HUES6 (cell line): ENCODE results near the gene ADRA2C.

ENCODE experiments used
- H3K27ac ChIP-seq: 2 replicates; pipeline ENCODE4 v1.7.0; 2013; ENCODE audit warnings: low read depth, mild to moderate bottlenecking, low read length, inconsistent platforms
- H3K27me3 ChIP-seq: 2 replicates; pipeline ENCODE4 v1.6.1; 2013; ENCODE audit warnings: low read length; ENCODE audit not compliant: control insufficient read depth, insufficient read depth
- H3K36me3 ChIP-seq: 2 replicates; pipeline ENCODE4 v1.6.1; 2013; ENCODE audit warnings: low read length; ENCODE audit not compliant: control insufficient read depth, insufficient read depth
- H3K4me1 ChIP-seq: 2 replicates; pipeline ENCODE4 v1.6.1; 2013; ENCODE audit warnings: low read length; ENCODE audit not compliant: control insufficient read depth, insufficient read depth
- H3K4me3 ChIP-seq: 2 replicates; pipeline ENCODE4 v1.5.1; 2013; ENCODE audit warnings: low read depth, low read length
- H3K9ac ChIP-seq: one replicate; pipeline ENCODE4 v1.6.1; 2013; ENCODE audit warnings: mild to moderate bottlenecking, low read length
- H3K9me3 ChIP-seq: 2 replicates; pipeline ENCODE4 v1.6.1; 2013; ENCODE audit warnings: low read depth, low read length; ENCODE audit not compliant: control insufficient read depth, insufficient read depth

ADRA2C gene

DNA sequence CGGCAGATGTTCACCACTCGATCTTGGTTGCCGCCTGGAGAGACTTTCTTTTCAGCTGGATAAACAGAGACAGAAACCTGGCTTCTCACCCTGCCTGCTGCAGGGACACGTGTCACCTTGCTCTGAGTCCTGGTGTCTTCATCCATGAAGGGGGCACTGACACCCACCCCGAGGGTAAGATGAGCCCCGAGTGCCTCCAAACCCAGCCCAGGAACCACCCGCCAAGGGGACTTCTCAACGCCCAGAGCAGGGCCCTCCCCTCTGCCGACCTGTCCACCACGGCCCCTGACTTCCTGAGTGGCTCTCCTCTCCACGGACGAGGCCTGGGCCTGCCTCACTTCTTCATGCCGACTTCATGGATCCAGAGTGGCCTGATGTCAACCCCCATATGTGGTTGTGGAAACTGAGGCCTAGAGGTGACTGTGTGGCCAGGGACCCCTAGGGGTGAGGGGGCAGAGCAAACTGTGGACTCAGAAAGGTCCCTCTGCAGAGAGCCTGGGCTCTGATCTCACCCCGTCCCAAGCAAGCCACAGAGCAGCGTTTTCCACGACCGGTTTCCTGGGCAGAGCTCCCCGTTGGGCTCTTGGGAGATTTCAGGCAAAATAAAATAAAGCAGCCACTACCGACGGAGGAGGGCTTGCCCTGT is 5.1 kb downstream of the ADRA2C start:
- Histone ChIP-seq H3K27me3 (peaks cover 14% of the 10 kb centered on the region), H3K9ac (no peak overlapping the region), H3K27ac (no peak overlapping the region), H3K9me3 (no peaks in the 10 kb centered on the region), H3K36me3 (no peaks in the 10 kb centered on the region), H3K4me3 (no peak overlapping the region), H3K4me1 (peaks cover 36% of the 10 kb centered on the region; the same call in 1 of the 2 replicates)

DNA sequence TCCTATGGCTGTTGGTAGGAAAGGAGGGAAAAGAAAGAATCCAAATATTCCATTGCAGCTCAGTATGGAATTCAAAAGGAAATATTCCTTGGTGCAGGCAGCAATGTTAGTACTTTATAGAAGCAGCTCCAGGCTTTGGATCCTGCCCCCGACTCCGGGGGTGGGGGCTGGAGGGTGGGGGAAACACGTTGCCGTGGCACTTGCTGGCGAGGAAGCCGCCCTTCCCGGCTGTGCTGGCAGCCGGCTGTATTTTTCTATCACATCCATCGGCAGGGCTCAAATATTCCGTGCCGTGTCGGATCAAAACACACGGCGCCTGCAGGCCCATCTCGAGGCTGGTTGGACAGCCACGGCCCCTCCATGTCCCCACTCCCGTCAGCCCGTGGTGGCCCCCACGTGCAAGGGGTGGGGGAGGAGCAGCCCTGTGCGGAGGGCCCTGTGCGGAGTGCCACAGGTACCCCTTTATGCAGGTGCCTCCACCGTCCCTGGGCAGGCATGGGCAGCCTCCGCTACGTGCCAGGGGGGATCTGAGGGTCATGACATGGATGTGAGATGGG is 5.8 kb downstream of the ADRA2C start:
- H3K9me3 ChIP-seq = no peaks in the 10 kb centered on the region
- no peaks in the 10 kb centered on the region for H3K36me3 ChIP-seq
- no peak overlapping the region for H3K27ac ChIP-seq
- H3K27me3 ChIP-seq = peaks cover 9% of the 10 kb centered on the region
- H3K4me3 ChIP-seq = no peak overlapping the region
- H3K9ac ChIP-seq = no peak overlapping the region
- peaks cover 33% of the 10 kb centered on the region; the same call in 1 of the 2 replicates for H3K4me1 ChIP-seq

DNA sequence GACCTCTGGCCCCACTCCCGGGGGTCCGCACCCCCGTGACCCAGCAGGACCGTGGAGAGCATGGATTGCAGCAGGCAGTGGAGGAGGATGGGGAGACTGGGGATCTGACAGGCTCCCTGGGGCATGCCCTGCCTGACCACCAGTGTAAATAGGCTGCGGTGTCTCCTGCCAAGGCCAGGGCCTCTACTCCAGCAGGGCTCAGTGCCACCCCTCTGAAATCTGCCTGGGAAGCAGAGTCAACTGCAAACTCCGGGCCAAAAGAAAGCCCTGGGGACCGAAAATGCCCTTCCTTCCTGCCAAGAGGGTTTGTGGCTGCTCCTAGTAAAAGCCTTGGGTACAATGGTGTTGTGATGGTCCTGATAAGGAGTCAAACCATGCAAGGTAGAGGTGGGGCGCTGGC is 6.4 kb downstream of the ADRA2C start:
- H3K4me1 ChIP-seq = peaks cover 32% of the 10 kb centered on the region; the same call in 1 of the 2 replicates
- no peak overlapping the region for H3K9ac ChIP-seq
- no peaks in the 10 kb centered on the region for H3K9me3 ChIP-seq
- H3K27ac ChIP-seq = no peak overlapping the region
- H3K4me3 ChIP-seq = no peak overlapping the region
- H3K27me3 ChIP-seq = peaks cover 5% of the 10 kb centered on the region; the same call in 1 of the 2 replicates
- no peaks in the 10 kb centered on the region for H3K36me3 ChIP-seq

DNA sequence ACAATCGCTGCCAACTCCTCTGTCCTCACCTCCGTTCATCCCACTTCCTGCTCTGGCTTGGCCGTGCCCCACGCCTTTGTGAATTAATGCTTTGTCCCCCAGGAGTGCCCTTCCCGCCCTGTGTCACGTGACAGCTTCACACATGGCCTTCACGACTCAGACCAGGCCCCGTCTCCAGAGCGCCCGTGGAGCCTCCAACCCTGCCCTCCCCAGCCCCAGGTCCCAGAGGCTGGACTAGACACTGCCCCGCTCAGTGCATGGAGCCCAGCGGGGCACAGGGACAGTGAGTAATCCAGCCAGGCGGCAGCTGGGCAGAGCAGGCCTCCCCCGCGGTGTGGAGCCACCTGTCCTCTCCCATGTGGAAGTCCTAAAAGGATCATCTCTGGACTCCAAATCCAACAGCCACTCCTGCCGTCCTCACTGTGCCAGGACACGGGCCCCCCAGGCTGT is 7.4 kb downstream of the ADRA2C start:
- Histone ChIP-seq H3K9me3 (0 out of 2 replicates have a peak, but pooled peaks cover 3% of the 10 kb centered on the region), H3K27ac (no peak overlapping the region), H3K27me3 (no peaks in the 10 kb centered on the region), H3K36me3 (no peaks in the 10 kb centered on the region), H3K9ac (no peak overlapping the region), H3K4me1 (peaks cover 23% of the 10 kb centered on the region; the same call in 1 of the 2 replicates), H3K4me3 (no peak overlapping the region)

DNA sequence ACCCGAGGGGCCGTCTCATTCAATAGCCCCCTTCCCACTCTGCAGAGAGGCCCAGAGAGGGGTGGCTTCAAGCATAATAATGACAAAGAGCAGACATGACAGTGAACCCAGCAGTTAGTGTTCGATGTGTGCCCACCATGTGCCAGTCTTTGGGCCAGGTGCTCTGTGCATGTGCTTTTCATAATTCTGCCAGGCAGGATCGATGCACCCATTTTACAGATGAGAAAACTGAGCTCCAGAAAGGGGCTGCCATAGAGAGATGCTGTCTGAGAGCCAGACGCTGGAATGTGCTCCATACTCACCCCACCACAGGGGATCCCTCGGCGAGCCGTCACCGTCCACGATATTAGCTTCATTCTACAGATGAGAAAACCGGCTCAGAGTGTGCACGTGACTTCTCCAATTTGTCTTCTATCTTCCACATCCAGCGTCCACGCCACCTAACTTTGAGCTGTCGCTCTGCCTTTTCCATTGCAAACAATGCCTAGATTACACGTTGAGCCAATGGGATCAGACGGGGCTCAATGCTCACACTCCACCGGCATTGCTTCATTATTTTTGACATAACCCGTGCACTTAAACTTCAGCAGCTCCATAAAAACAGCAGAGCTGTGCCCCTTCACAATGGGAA is 8.2 kb downstream of the ADRA2C start:
- H3K9ac ChIP-seq = no peak overlapping the region
- no peak overlapping the region for H3K27ac ChIP-seq
- H3K27me3 ChIP-seq = no peaks in the 10 kb centered on the region

DNA sequence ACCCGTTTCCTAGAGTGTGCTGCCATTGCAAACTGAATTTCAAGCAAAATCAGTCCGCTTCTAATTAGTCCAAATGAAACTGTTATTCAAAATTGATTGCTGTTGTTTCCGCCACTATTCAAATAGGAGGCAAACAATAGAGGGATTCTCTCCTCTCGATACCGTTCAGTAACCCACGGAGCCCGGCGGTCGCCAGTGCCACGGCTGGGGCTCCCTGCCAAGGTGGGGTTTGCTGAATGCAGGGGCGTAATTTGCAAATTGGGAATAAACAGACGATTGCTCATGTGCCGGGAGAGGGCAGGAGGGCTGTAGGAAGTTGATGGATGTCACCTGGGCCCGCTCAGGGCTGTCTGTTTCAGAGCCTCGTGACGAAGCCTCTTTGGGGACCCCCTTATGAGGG is 8.8 kb downstream of the ADRA2C start:
- Histone ChIP-seq H3K4me3 (no peak overlapping the region), H3K36me3 (no peaks in the 10 kb centered on the region), H3K27ac (no peak overlapping the region), H3K27me3 (no peaks in the 10 kb centered on the region), H3K9me3 (0 out of 2 replicates have a peak, but pooled peaks cover 3% of the 10 kb centered on the region), H3K9ac (no peak overlapping the region), H3K4me1 (peaks cover 12% of the 10 kb centered on the region; the same call in 1 of the 2 replicates)

More for the DNA sequence above, 8.2 kb downstream of the ADRA2C start:
- H3K36me3 ChIP-seq = no peaks in the 10 kb centered on the region
- peaks cover 16% of the 10 kb centered on the region; the same call in 1 of the 2 replicates for H3K4me1 ChIP-seq
- 0 out of 2 replicates have a peak, but pooled peaks cover 3% of the 10 kb centered on the region for H3K9me3 ChIP-seq
- no peak overlapping the region for H3K4me3 ChIP-seq

DNA sequence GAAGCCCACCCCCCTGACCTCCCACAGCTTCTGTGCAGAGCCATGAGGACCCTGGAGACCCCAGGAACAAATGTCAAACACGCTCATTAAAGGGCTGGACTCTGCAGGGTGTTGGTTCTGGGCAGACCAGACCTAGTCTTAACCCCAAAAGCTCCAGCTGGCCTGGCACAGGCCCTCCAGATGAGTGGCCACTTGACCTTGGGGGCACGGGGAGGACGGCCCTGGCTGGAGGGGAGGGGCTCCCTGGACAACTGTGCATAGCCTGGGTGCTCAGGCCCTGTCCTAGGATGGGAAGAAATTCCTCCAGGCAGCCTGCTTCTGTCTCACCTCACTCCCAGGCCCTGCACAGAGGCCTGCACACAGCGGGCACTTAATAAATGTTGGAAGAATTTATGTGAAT is 9.4 kb downstream of the ADRA2C start:
- H3K9ac ChIP-seq = no peak overlapping the region

DNA sequence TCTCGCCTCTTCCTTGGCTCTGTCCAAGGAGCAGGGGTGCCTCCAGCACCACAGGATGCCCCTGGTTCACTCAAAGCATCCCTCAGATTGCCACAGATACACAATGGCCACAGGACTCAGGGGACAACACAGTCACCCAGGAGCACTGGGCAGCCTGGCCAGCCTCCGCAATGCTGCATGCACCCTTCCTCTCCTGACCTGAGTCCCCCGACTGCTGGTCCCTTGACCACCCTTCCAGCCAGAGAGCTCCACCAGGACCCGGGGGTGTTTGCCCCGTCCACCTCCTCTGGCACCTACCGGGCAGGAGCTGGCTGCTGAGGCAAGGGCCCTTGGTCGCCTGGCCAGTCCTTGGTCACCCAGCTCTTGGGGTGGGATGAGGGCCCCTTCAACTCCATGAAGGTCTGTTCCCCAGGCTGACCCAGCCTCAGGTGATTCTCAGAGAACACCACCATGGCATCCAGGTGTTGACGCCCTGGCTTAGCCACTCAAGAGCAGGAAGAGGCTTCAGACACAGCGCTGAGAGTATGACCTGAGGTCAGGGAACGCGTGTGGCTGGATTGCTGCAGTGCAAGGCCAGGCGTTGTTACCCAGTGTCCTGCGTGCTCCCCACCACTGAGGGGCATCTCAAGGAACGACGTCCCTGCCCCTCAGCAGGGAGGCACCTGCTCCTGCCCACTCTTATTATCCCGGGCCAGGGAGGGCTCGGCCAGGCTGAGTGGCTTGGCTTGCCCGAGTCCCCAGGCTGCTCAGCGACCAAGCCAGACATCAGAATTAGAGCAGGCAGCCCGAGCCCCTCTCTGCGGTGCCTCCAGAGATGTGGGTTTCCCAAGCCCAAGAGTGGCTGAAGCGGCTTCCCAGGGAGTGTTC is 10.2 kb downstream of the ADRA2C start:
- peaks cover 10% of the 10 kb centered on the region; the same call in 1 of the 2 replicates for H3K4me1 ChIP-seq

More for the DNA sequence above, 9.4 kb downstream of the ADRA2C start:
- Histone ChIP-seq H3K27me3 (no peaks in the 10 kb centered on the region), H3K27ac (no peak overlapping the region), H3K4me1 (peaks cover 12% of the 10 kb centered on the region; the same call in 1 of the 2 replicates), H3K9me3 (0 out of 2 replicates have a peak, but pooled peaks cover 3% of the 10 kb centered on the region), H3K4me3 (no peak overlapping the region), H3K36me3 (no peaks in the 10 kb centered on the region)

DNA sequence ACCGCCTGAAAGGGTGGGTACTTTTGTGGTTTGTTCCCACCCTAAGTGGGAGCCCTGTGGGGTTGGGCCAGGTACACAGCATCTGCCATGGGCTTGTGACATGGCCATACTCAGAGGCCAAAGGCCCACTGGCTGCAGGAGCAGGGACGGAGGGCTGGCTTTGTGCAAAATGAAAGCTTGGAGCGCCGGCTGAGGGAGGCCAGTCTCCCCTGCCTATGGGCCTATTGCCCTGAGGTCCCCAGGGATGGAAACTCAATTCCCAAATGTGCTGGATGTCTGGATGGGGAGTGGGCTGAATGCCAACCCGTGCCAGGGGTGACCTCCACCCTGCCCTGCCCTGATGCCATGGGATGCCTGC is 10.8 kb downstream of the ADRA2C start:
- H3K27me3 ChIP-seq = no peaks in the 10 kb centered on the region
- peaks cover 9% of the 10 kb centered on the region for H3K9me3 ChIP-seq

More for the DNA sequence above, 10.2 kb downstream of the ADRA2C start:
- Histone ChIP-seq H3K9me3 (peaks cover 3% of the 10 kb centered on the region; the same call in 1 of the 2 replicates), H3K4me3 (no peak overlapping the region), H3K9ac (no peak overlapping the region), H3K36me3 (no peaks in the 10 kb centered on the region), H3K27ac (no peak overlapping the region), H3K27me3 (no peaks in the 10 kb centered on the region)

DNA sequence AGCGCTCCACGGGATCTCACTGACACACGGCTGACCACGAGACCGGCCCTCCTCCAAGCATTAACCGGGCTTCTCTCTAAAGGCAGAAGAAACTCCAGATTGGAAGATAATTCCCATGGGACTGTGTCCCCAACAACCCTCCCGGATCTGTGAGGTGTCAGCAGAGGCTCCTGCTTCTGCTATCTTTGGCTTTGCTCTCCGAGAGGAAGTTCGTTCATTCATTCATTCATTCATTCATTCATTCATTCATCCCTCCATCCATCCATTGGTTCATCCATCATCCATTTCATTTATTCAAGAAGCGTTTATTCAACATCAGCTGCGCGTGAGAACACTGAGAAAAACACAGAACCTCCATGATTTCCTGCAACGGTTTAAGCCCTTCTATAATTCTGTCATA is 11.5 kb downstream of the ADRA2C start:
- H3K9me3 ChIP-seq = peaks cover 10% of the 10 kb centered on the region
- H3K9ac ChIP-seq = no peak overlapping the region
- H3K4me3 ChIP-seq = no peak overlapping the region
- no peaks in the 10 kb centered on the region for H3K27me3 ChIP-seq
- no peaks in the 10 kb centered on the region for H3K36me3 ChIP-seq
- no peak overlapping the region for H3K27ac ChIP-seq
- H3K4me1 ChIP-seq = peaks cover 10% of the 10 kb centered on the region; the same call in 1 of the 2 replicates

More for the DNA sequence above, 10.8 kb downstream of the ADRA2C start:
- Histone ChIP-seq H3K9ac (no peak overlapping the region), H3K36me3 (no peaks in the 10 kb centered on the region), H3K4me1 (peaks cover 10% of the 10 kb centered on the region; the same call in 1 of the 2 replicates), H3K27ac (no peak overlapping the region), H3K4me3 (no peak overlapping the region)
